IMR-90 (cell line): Measurements from ENCODE around the gene ASIC2.

ENCODE experiments used
- CEBPB ChIP-seq: IDR thresholded peaks from 2 replicates; pipeline ENCODE4 v1.6.1; 2012; ENCODE audit warnings: low read depth, low read length, improper control_type of control experiment
- CHD1 ChIP-seq: IDR thresholded peaks from 2 replicates; pipeline ENCODE4 v1.6.1; 2012; ENCODE audit warnings: low read depth, low read length, improper control_type of control experiment
- CTCF ChIP-seq: conservative IDR thresholded peaks from 2 replicates; pipeline ENCODE4 v1.5.1; 2012; ENCODE audit warnings: mild to moderate bottlenecking, low read depth, low read length, improper control_type of control experiment
- ELK1 ChIP-seq: fragments of 150-350 bp; IDR thresholded peaks from 2 replicates; pipeline ENCODE4 v1.6.1; 2016; ENCODE audit warnings: low read depth, mild to moderate bottlenecking, low read length, moderate library complexity, borderline replicate concordance
- FOS ChIP-seq: fragments of 150-350 bp; IDR thresholded peaks from 2 replicates; pipeline ENCODE4 v1.6.1; 2016; ENCODE audit warnings: low read depth, low read length
- MAFK ChIP-seq: IDR thresholded peaks from 2 replicates; pipeline ENCODE4 v1.6.1; 2012; ENCODE audit warnings: low read depth, low read length, improper control_type of control experiment
- MXI1 ChIP-seq: IDR thresholded peaks from 2 replicates; pipeline ENCODE4 v1.6.1; 2012; ENCODE audit warnings: low read depth, mild to moderate bottlenecking, low read length, moderate library complexity, borderline replicate concordance
- NFE2L2 ChIP-seq: fragments of 150-350 bp; IDR thresholded peaks from 2 replicates; pipeline ENCODE4 v1.6.1; 2016; ENCODE audit warnings: low read depth, mild to moderate bottlenecking, low read length
- POLR2A ChIP-seq: IDR thresholded peaks from 2 replicates; pipeline ENCODE4 v1.6.1; 2012; ENCODE audit warnings: mild to moderate bottlenecking, low read depth, low read length
- RCOR1 ChIP-seq: IDR thresholded peaks from 2 replicates; pipeline ENCODE4 v1.6.1; 2012; ENCODE audit warnings: mild to moderate bottlenecking, low read length, improper control_type of control experiment; ENCODE audit not compliant: insufficient replicate concordance
- RFX5 ChIP-seq: IDR thresholded peaks from 2 replicates; pipeline ENCODE4 v1.8.0; 2012; ENCODE audit warnings: low read depth, mild to moderate bottlenecking, low read length, moderate library complexity
- SMC3 ChIP-seq: fragments of 150-350 bp; IDR thresholded peaks from 2 replicates; pipeline ENCODE4 v1.6.1; 2016; ENCODE audit warnings: low read depth, mild to moderate bottlenecking, antibody characterized with exemption, low read length, moderate library complexity
- USF2 ChIP-seq: fragments of 150-350 bp; IDR thresholded peaks from 2 replicates; pipeline ENCODE4 v1.6.1; 2017; ENCODE audit warnings: mild to moderate bottlenecking, antibody characterized with exemption, low read length, low read depth

DNA sequence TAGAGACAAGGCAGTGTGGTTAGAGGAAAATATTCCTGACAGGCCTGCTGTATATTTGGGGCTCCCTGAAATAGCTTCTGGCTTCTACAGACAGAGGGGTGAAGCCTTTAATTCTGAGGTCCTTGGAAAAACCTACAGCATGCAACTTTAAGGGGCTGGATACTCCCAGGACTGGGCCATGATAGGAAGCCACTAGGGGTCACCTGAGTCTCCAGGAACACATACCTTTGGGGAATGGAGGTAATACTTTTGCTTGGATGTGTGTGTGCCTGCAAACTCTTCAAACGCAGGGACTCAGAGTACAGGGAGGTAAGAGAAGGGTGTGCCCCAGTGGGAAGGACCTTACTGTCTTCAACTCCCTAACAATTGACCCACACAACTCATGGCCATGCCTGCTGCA is 4.1 kb downstream of the ASIC2 start:
- TF ChIP-seq POLR2A (no peak), CTCF (no peak), MAFK (no peak), USF2 (no peak), RFX5 (no peak), MXI1 (no peak), ELK1 (no peak), SMC3 (no peak), CEBPB (no peak), NFE2L2 (no peak), CHD1 (no peak), RCOR1 (no peak), FOS (no peak)
